Stimulated activated CD8-positive, alpha-beta memory T cell treated with anti-CD3 and anti-CD28 coated beads, Interleukin-7, amount 100 ng/mL, for 24 hours (primary cell): ENCODE results near the gene KLHDC7B.
A peak's percentile ranks its signal among the peaks of the same experiment; 100 is the strongest.
"Not testable (repeated sequence)": the region's sequence is repeated elsewhere in the genome, so short reads cannot be mapped to it uniquely, and the experiment has no call there.

Experiments used
- DNase-seq: peaks from one replicate; pipeline ENCODE4 v3.0.0-alpha.2; 2020; ENCODE audit warnings: low read depth

KLHDC7B gene

DNA sequence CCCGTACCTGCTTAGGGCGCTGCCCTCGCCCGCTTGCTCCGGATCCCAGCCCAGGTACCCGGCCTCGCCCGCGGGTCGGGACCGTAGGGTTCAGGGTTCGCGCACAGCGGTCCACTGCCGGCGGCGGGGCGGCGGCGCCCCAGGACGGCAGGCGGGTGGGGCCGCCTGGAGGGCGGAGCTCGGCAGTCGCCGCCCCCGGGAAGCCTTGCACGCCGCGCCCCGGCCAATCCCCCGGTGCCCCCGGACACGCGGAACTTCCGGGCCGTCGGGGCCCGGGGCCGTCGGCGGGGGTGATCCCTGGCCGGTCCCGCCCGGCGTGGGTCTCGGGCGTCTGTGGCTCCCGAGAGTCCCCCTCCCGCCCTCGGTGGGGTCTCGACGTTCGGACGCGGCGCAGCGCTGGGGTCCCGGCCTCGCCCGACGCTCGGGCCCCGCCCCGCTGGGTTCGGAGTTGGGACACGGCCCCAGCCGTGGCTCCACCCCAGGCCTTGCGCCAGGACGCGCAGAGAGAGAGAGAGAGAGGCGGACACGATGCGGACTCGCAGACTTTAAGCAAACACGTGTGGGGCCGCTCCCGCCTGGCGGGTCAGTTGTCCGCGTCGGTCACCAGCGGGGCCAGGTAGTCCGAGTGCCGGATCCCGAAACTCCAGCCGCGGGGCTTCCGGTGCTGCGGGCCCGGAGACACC is 15.7 kb upstream of the KLHDC7B start, which contains the start of gene TYMP:
Gene TYMP, minus strand, starts transcription at position 116 of the 683 bp plus-strand sequence. CDS start 303 bp downstream, outside the sequence.
- peak; percentile 48 for DNase-seq

DNA sequence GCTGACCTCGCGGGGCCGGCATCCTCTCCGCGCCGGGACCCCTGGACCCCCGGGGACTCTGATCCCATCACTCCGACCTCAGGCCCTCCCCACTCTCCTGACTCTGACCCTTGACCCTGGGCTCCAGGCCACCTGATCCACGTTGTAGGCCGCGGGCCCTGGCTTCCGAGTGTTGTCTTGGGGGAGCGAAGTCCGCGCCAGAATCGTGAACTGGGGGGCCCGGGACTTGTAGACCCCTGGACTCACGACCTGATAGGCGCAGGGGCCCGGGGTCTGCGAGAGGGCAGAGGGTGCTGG is 15.2 kb upstream of the KLHDC7B start:
- DNase-seq: no peak

DNA sequence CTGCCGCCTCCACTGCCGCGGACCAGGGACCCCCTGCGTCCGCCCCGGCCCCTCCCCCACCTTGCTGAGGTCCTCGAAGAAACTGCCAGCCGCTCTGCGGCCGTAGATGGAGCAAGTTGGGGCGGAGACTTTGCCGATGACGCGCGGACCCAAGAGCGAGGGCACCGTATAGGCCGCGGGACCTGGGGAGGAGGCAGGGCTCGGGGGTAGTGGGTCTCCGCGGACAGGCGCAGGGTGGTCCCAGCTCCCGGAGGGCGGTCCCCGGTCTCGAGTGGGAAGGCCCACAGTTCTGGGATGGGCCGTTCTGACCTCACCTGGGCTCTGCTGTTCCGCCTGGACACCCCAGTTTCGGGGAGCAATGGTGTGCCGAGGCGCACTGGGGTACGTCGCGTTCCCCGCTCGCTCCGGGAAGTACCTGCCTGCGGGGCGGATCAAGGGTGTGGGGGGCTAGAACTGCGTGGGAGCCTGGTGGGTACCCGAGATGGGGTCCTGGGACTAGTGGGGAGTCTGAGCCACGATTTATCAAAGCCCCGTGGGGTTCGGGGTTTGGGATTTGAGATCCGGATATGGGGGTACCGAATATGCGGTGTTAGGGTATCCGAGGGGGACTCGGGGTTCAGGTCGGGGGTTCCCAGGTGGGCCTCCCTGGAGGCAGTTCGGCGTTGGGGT is 14.7 kb upstream of the KLHDC7B start:
- DNase-seq: peak; percentile 70

DNA sequence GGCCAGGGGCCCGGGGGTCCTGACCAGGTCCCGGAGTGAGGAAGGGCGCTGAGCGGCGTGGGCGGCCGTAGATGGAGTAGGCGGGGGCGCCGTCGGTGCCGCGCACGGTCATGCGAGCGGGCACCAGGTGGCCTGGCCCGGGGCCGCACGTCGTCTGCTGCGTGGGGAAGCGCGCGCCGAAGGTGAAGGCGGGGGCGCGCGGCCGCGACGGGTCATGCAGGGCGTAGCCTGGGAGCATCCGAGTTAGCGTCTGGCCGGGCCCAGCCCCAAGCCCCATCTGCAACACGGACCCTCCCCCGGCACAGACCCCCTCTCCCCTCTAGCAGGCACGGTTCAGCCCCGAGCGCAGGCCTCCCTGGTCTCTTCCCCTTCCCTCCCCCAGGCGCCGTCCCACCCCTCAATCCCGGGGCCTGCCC is 14.1 kb upstream of the KLHDC7B start:
- peak; percentile 41 for DNase-seq

DNA sequence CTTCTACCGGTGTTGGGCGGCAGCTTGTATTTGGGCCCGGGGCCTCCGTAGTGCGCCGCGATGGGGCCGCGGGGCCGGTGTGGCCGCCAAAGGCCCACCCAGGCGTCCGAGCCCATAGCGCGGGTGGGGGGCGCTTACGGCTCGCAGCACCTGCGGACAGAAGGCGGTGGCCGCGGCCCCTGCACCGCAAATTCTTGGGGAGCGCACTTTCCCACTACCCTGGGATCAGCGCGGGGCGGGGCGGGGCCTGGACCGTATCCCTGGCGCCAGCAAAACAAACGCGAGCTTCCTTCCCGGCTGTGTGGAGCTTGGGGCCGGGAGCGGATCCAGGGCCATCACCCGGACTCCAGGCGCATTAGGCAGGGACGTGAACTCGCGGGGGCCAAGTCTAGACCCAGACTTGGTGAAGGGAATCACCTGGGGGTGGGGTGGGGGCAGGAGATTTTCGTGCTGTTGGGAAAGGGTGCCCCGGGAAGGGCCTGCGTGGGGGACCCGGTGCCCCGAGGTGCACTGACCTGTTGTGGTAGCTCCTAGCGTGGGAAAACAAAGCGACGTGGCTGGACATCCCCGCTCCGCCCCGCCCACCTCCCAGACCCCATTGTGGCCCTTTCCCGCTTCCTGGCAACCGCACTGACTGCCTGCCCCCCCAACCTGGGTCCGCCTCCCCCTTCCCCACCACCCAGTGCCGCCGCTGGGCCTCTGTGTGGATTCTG is 13.6 kb upstream of the KLHDC7B start:
- no peak for DNase-seq

DNA sequence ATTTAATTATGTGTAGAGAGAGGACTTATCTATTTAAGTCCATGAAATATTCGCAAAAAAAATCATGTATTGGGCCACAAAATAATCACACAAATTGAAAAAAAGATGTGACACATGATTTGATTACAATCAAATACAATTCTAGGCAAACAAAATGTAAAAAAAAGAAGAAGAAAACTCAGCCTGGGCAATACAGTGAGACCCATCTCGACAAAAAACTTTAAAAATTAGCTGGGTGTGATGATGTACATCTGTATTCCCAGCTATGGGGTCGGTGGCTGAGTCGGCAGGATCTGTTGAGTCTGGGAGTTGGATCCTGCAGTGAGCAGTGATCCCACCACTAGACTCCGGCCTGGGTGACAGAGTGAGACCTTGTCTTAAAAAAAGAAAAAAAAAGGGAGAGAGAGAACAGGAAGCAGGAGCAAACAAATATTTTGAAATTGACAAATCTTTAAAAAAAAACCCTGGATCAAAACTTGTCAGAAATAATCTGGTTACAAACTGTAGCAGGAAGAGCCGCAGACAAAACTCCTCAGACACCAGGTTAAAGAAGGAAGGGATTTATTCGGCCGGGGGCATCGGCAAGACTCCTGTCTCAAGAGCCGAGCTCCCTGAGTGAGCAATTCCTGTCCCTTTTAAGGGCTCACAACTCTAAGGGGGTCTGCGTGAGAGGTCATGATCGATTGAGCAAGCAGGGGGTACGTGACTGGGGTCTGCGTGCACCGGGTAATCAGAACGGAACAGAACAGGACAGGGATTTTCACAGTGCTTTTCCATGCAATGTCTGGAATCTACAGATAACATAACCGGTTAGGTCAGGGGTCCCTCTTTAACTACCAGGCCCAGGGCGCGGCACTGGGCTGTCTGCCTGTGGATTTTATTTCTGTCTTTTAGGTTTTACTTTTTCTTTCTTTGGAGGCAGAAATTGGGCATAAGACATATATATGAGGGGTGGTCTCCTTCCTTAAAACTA is 12.6 kb upstream of the KLHDC7B start:
- DNase-seq: no peak

DNA sequence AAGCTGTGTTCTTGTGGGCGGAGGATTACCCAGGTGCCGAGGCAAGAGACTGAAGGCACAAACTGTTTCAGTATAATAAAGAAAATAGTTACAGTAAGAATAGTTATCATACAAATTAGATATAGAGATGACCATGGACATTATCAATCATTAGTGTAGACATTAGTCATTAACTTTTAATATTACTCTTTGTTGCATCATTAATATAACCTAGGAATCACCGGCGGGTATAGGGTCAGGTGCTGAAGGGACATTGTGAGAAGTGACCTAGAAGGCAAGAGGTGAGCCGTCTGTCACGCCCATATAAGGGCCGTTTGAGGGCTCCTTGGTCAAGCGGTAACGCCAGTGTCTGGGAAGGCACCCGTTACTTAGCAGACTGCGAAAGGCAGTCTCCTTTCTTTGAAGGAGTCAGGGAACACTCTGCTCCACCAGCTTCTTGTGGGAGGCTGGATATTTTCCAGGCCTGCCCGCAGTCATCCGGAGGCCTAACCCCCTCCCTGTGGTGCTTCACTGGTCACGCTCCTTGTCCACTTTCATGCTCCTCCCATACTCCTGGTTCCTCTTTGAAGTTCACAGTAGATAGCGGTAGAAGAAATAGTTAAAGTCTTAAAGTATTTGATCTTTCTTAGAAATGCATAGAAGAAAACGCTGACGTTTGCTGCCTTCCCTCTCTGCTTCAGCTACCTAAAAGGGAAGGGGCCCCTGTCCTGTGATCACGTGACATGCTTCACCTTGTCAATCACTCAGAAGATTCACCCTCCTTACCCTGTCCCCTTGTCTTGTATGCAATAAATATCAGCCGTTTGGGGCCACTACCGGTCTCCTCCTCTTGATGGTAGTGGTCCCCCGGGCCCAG is 11.6 kb upstream of the KLHDC7B start:
- DNase-seq: not testable (repeated sequence)

DNA sequence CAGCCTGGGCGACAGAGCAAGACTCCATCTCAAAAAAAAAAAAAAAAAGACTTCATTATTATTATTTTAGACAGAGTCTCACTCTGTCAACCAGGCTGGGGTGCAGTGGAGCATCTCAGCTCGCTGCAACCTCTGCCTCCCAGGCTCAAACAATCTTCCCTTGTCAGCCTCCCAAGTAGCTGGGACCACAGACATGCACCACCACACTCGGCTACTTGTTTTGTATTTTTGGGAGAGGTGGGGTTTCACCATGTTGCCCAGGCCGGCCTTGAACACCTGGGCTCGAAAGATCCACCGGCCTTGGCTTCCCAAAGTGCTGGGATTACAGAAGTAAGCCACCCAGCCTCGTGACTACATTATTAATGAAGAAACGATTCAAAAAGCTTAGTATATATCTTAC is 10.6 kb upstream of the KLHDC7B start:
- DNase-seq: no peak

DNA sequence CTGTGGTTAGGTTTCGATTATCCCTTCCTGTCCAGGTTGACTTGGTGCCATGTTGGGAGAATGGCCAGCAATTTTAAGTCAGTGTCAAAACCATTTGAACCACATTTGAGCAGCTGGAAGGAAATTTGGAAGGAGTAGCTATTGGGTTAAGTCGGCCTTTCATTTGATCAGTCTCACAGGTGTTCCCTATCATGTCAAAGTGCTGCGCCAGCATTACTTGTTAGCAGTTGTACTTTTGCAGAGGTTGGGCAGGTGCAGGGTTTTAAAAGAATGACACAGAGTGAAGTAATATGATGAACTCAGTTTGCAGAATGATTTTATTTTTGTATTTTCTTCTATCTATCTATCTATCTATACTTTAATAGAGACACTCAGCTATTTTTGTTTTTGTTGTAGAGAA is 9.5 kb upstream of the KLHDC7B start:
- DNase-seq: no peak

DNA sequence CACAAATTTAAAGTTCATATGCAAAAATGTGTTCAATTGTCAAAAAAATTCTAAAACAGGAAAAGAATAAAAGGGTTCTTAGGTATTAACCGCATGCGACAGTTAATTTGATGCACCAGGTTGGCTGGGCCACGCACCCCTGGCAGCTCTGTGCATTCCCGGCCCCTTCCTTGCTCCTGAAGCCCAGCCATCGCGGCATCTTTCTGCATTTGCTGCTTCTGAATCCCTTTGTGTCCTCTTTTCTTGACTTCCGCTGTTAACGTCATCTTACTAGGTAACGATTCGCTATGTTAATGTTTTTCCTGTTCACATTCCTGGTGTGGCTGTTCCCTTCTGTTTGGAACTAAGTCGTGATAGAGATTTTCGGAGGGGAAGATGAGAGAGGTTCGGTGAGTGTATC is 7.9 kb upstream of the KLHDC7B start:
- DNase-seq: no peak

DNA sequence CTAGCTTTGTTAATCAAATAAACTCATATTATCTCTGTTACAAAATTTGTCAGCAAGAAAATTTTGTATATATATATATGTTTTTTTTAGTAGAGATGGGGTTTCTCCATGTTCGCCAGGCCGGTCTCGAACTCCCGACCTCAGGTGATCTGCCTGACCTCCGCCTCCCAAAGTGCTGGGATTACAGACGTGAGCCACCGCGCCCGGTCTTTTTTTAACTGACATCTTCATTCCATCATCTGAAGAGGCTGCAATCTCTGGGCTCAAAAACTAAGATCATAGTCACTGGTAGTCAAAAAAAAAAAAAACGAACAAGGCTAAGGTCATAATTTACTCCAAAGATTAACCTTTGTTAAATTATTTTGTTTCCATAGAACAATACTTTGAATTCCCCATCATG is 5.3 kb upstream of the KLHDC7B start:
- DNase-seq: no peak

DNA sequence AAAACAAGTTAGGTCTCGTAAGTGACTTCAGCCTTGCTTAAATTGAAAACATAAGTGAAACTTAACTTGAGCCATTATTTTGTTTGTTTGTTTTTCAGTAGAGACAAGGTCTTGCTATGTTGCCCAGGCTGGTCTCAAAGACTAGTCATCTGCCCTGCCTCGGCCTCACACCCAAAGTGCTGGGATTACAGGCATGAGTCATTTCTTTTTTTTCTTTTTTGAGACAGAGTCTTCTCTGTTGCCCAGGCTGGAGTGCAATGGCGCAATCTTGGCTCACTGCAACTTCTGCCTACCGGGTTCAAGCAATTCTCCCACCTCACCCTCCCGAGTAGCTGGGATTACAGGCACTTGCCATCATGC is 4.1 kb upstream of the KLHDC7B start:
- DNase-seq: not testable (repeated sequence)

DNA sequence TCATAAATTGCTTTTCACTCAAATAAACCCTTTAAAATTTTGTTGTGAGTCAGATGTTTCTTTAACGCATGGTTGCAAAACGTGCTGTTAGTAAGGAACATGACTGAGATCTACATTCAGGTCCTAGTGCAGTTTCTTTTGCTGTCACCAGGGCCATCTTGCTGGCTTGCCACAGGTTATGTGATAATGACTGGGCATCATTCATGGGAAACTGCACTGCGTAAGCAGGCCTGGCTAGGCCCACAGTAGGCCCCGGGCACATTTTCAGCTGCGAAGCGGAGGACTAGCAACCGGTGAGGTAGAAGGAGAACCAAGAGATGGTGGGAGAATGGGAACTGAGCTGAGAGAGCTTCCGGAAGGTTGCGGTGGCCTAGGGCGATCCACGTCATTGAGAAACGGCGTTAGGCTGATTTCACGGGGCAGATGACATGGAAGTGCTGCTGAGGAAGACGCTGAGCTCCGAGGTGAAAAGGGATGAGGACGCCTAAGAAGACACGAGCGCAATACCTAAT is 3.2 kb upstream of the KLHDC7B start:
- DNase-seq: no peak

DNA sequence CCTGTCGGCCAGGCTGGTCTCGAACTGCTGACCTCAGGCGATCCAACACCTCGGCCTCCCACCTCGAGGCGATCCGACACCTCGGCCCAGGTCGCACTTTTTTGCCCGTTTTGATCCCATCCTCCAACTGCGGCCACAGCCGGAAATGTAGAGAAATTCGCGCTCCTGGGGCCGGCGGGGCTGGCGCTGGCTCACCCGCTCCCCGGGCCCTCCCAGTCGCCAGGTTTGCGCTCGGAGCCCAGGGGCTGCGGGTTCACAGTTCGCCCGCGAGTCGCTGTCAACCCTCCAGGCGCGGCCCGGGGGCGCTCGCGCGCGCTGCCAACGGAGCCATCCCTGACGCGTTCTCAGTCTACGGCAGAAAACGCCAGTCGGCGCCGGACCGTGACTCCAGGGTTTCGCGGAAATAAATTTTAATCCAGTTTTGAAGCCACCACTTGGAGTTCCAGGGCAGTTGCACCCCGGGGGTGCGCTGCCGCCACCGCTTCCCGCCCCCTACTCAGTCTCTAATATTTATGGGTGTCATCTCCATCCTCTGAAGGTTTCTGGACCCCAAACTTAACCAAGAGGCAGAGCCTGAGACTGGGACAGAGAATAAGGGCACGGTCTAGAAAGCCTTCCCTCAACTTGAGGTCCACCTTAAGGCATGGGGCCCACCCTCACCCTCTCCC is 1.5 kb upstream of the KLHDC7B start:
- DNase-seq: peak; percentile 63

DNA sequence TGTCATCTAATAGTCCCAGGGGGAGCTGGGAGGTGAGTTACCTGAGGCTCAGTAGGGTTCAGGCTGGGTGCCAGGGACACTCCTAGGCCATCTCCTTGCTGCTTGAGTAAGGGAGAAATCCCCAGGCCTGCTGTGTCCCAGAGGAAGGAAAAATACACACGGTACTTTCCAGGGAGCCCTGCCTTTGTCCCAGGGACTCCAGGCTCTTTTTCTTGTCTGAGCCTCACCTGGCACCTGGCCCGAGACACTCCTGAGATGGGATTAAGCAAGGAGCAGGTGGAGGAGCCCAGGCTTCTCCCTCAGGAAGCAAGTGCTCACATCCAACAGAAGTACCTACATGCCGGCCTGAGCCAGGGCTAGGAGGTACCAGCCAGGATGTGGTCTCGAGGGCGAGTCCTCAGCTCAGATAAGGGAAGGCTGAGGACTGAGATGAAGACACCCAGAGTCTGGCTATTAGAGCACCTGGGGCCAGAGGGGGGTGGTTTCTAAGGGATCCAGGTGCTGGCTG is 899 bp upstream of the KLHDC7B start:
- DNase-seq: no peak

DNA sequence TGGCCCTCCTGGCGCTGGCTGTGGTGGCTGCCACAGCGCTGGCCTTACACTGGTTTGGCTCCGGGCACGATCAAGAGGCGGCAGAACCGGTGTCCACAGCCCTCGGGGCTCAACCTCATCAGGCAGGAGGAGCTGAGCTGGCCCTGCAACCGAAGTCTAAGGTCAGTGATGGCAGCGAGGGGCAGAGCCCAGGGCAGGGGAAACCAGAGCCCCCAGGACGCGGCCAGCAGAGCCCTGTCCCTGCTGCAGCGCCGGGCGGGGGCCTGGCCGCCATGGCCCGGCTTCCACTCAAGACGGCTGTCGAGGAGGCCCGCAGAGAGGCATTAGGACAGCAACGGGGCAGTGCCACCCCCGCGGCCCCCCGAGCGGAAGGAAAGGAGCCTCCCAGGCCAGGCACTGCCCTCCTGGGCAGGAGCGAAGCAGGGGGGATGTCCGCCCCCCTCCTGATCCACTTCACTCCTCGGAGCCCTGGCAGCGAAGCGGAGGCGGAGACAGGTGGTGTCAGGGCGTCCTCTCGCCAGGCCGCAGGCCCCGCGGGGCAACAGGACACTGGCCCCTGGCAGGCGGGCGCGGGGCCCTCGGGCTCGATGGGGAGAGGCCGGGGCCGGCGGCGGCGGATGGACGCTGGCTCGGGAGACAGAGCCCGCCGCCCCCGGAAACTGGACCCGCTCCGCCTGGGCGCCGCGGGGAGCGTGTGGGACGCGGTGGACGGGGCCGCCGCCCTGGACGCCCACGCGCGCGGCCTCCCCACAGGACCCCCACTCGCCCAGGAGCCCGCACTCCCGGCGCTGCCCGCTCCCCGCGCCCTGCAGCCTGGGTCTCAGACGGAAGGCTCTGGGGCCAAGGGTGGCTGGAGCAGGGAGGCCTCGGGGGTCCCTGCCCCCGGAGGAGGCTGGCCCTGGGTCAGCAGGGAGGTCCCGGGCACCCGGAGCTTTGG is 895 bp downstream of the KLHDC7B start:
- no peak for DNase-seq

DNA sequence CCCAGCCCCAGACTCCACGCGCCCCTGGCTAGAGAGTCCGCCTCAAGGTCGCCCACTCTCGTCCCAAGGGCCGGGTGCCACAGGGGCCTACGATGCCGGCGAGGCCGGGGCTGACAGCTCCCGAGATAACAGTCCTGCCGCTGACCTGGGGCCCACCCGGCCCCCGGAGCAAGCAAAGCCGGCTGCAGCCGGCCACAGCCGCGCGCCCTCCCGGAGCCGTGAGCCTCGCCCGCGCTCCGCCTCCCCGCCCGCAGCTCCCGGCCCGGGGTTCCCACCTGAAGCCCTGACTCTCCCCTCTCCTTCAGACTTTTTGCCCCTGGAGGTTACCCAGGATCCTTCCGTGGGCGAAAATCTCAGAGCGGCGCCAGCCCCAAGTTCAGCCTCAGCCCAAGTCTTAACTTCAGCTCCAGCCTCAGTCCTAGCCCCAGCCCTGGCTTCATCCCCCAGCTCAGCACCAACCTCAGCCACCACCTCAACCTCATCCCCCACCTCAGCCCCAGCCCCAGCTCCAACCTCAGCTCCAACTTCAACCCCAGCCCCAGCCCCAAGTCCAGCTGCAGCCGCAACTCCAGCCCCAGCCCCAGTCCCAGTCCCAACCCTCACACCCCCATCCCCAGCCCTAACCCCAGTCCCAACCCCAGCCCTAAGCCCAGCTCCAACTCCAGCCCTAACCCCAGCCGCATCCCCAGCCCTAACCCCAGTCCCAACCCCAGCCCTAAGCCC is 1.7 kb downstream of the KLHDC7B start:
- no peak for DNase-seq
